Stimulated activated memory B cell treated with anti-CD40 and anti-IgM and Interleukin-4, amounts not matched to agents 10 μg/mL and 1 μg/mL and 100 μg/mL, for 72 hours (primary cell): ENCODE data around the gene SEPTIN10.
A peak's percentile ranks its signal among the peaks of the same experiment; 100 is the strongest.
"Not testable (repeated sequence)": the region's sequence is repeated elsewhere in the genome, so short reads cannot be mapped to it uniquely, and the experiment has no call there.

Experiments
- ATAC-seq: fragments of 150-1000 bp; cut with Tn5 transposase; 2 replicates; pipeline ENCODE4 v1.10.0; 2021
- H3K27ac Mint-ChIP-seq: one replicate; pipeline ENCODE4 v1.8.0; 2022; ENCODE audit warnings: mild to moderate bottlenecking, mixed read lengths
- H3K27me3 Mint-ChIP-seq: one replicate; pipeline ENCODE4 v1.8.0; 2022; ENCODE audit warnings: mixed read lengths
- H3K36me3 Mint-ChIP-seq: one replicate; pipeline ENCODE4 v1.8.0; 2022; ENCODE audit warnings: mixed read lengths
- H3K4me1 Mint-ChIP-seq: one replicate; pipeline ENCODE4 v1.8.0; 2022; ENCODE audit warnings: mixed read lengths
- H3K4me3 Mint-ChIP-seq: one replicate; pipeline ENCODE4 v1.8.0; 2022; ENCODE audit warnings: mild to moderate bottlenecking, moderate library complexity, mixed read lengths
- H3K9me3 Mint-ChIP-seq: one replicate; pipeline ENCODE4 v1.8.0; 2022; ENCODE audit warnings: mixed read lengths

Gene SEPTIN10

GRCh38 chr2:109545828-109546713 lies 67.7 kb downstream of the SEPTIN10 start:
- Mint-ChIP-seq H3K9me3 (no peaks in the 10 kb centered on the region), H3K27ac (no peak overlapping the region), H3K4me1 (no peaks in the 10 kb centered on the region), H3K36me3 (no peaks in the 10 kb centered on the region), H3K27me3 (peaks cover 10% of the 10 kb centered on the region), H3K4me3 (no peak overlapping the region)
- ATAC-seq: peak; percentile 78

GRCh38 chr2:109542384-109542783 lies 71.4 kb downstream of the SEPTIN10 start:
- Mint-ChIP-seq H3K36me3 (no peaks in the 10 kb centered on the region), H3K4me3 (no peak overlapping the region), H3K4me1 (no peaks in the 10 kb centered on the region), H3K27ac (no peak overlapping the region), H3K27me3 (peaks cover 14% of the 10 kb centered on the region), H3K9me3 (no peaks in the 10 kb centered on the region)
- no peak for ATAC-seq

- H3K4me3 Mint-ChIP-seq: no peak overlapping the region
- H3K9me3 Mint-ChIP-seq: peaks cover 9% of the 10 kb centered on the region
- peaks cover 14% of the 10 kb centered on the region for H3K27me3 Mint-ChIP-seq
- no peaks in the 10 kb centered on the region for H3K36me3 Mint-ChIP-seq
- no peaks in the 10 kb centered on the region for H3K4me1 Mint-ChIP-seq
- no peak overlapping the region for H3K27ac Mint-ChIP-seq
- no peak for ATAC-seq
Observed at GRCh38 chr2:109538546-109538945, 75.2 kb downstream of the SEPTIN10 start.

- ATAC-seq: no peak
- H3K36me3 Mint-ChIP-seq: no peaks in the 10 kb centered on the region
- H3K27ac Mint-ChIP-seq: no peak overlapping the region
- H3K9me3 Mint-ChIP-seq: peaks cover 9% of the 10 kb centered on the region
- peaks cover 14% of the 10 kb centered on the region for H3K27me3 Mint-ChIP-seq
- no peaks in the 10 kb centered on the region for H3K4me1 Mint-ChIP-seq
- H3K4me3 Mint-ChIP-seq: no peak overlapping the region
Observed at GRCh38 chr2:109537565-109538222, 76.1 kb downstream of the SEPTIN10 start.

GRCh38 chr2:109536556-109536955 lies 77.2 kb downstream of the SEPTIN10 start:
- H3K27me3 Mint-ChIP-seq, H3K27ac Mint-ChIP-seq, H3K9me3 Mint-ChIP-seq: not testable (repeated sequence)

GRCh38 chr2:109535217-109535946 lies 78.4 kb downstream of the SEPTIN10 start:
- Mint-ChIP-seq H3K4me1 (no peaks in the 10 kb centered on the region), H3K9me3 (peaks cover 9% of the 10 kb centered on the region), H3K4me3 (no peak overlapping the region), H3K36me3 (no peaks in the 10 kb centered on the region), H3K27me3 (no peaks in the 10 kb centered on the region), H3K27ac (no peak overlapping the region)
- no peak for ATAC-seq

More at GRCh38 chr2:109536556-109536955, 77.2 kb downstream of the SEPTIN10 start:
- H3K4me3 Mint-ChIP-seq, H3K36me3 Mint-ChIP-seq, H3K4me1 Mint-ChIP-seq, ATAC-seq: not testable (repeated sequence)

- Mint-ChIP-seq H3K27me3 (peaks cover 10% of the 10 kb centered on the region), H3K4me1 (no peaks in the 10 kb centered on the region), H3K9me3 (peaks cover 9% of the 10 kb centered on the region), H3K4me3 (no peak overlapping the region), H3K36me3 (no peaks in the 10 kb centered on the region), H3K27ac (no peak overlapping the region)
- no peak for ATAC-seq
Observed at GRCh38 chr2:109533823-109534222, 79.9 kb downstream of the SEPTIN10 start.

- no peak for ATAC-seq
- Mint-ChIP-seq H3K36me3 (no peaks in the 10 kb centered on the region), H3K27ac (no peak overlapping the region), H3K4me3 (no peak overlapping the region), H3K4me1 (no peaks in the 10 kb centered on the region), H3K9me3 (peaks cover 9% of the 10 kb centered on the region), H3K27me3 (peaks cover 22% of the 10 kb centered on the region)
Observed at GRCh38 chr2:109532728-109533076, 81.1 kb downstream of the SEPTIN10 start.

- Mint-ChIP-seq H3K4me3 (no peak overlapping the region), H3K27me3 (peaks cover 27% of the 10 kb centered on the region), H3K4me1 (no peaks in the 10 kb centered on the region), H3K27ac (no peak overlapping the region), H3K36me3 (no peaks in the 10 kb centered on the region), H3K9me3 (peaks cover 9% of the 10 kb centered on the region)
- no peak for ATAC-seq
Observed at GRCh38 chr2:109531896-109532727, 81.7 kb downstream of the SEPTIN10 start.

GRCh38 chr2:109531221-109531620 lies 82.5 kb downstream of the SEPTIN10 start:
- ATAC-seq: no peak

GRCh38 chr2:109530712-109531111 lies 83.1 kb downstream of the SEPTIN10 start:
- peaks cover 36% of the 10 kb centered on the region for H3K27me3 Mint-ChIP-seq
- no peak for ATAC-seq
- H3K36me3 Mint-ChIP-seq: no peaks in the 10 kb centered on the region
- H3K4me3 Mint-ChIP-seq: no peak overlapping the region
- H3K4me1 Mint-ChIP-seq: no peaks in the 10 kb centered on the region
- peaks cover 3% of the 10 kb centered on the region for H3K9me3 Mint-ChIP-seq
- no peak overlapping the region for H3K27ac Mint-ChIP-seq

More at GRCh38 chr2:109531221-109531620, 82.5 kb downstream of the SEPTIN10 start:
- peaks cover 4% of the 10 kb centered on the region for H3K9me3 Mint-ChIP-seq
- H3K27ac Mint-ChIP-seq: no peak overlapping the region
- H3K27me3 Mint-ChIP-seq: peaks cover 36% of the 10 kb centered on the region
- H3K4me1 Mint-ChIP-seq: no peaks in the 10 kb centered on the region
- no peak overlapping the region for H3K4me3 Mint-ChIP-seq
- H3K36me3 Mint-ChIP-seq: no peaks in the 10 kb centered on the region

- Mint-ChIP-seq H3K27me3 (peaks cover 36% of the 10 kb centered on the region), H3K27ac (no peak overlapping the region), H3K4me3 (no peak overlapping the region), H3K36me3 (no peaks in the 10 kb centered on the region), H3K9me3 (no peaks in the 10 kb centered on the region), H3K4me1 (no peaks in the 10 kb centered on the region)
- no peak for ATAC-seq
Observed at GRCh38 chr2:109529532-109530449, 84.0 kb downstream of the SEPTIN10 start.

- Mint-ChIP-seq H3K27ac (no peak overlapping the region), H3K4me3 (no peak overlapping the region), H3K9me3 (no peaks in the 10 kb centered on the region), H3K4me1 (no peaks in the 10 kb centered on the region), H3K27me3 (peaks cover 36% of the 10 kb centered on the region), H3K36me3 (no peaks in the 10 kb centered on the region)
- no peak for ATAC-seq
Observed at GRCh38 chr2:109528811-109529501, 84.8 kb downstream of the SEPTIN10 start.
